Testis (tissue), 2 donors: ENCODE data around the gene MMP13.

Experiments used
- CTCF ChIP-seq, 3 experiments: fragments of 450-650 bp in 2 of 3; fragments of 200-600 bp in 1 of 3; sonication (generic) in 1 of 3; IDR thresholded peaks; one replicate each; pipeline ENCODE4 v1.5.1; 2016 to 2019; ENCODE audit warnings: antibody characterized with exemption in 3 of 3, mild to moderate bottlenecking in 2 of 3, moderate library complexity in 1 of 3
- POLR2A ChIP-seq: fragments of 450-650 bp; IDR thresholded peaks from one replicate; pipeline ENCODE4 v1.6.1; 2017; ENCODE audit warnings: antibody characterized with exemption, mild to moderate bottlenecking, moderate library complexity

GRCh38 chr11:102921587-102922220, 33.8 kb downstream of the MMP13 start:
- TF ChIP-seq CTCF (IDR thresholded peaks at IDR 0.05) (no peak), POLR2A (no peak)
